ENCODE data around the gene CCDC13.
A peak's percentile ranks its signal among the peaks of the same experiment; 100 is the strongest.
"Not testable (repeated sequence)": the region's sequence is repeated elsewhere in the genome, so short reads cannot be mapped to it uniquely, and the experiment has no call there.

The CCDC13 gene

GRCh38 chr3:42772670-42773408, at the start of gene CCDC13:
CCDC13 (minus strand) TSS chr3:42773253; CDS start chr3:42758345, 14,908 bp downstream.
- DNase-seq = peak; percentile 76 to 86

- no peak for DNase-seq
These were observed 49.8 kb upstream of the CCDC13 start for GRCh38 chr3:42822828-42823227.

GRCh38 chr3:42820746-42821051, 47.6 kb upstream of the CCDC13 start:
- no peak for DNase-seq

GRCh38 chr3:42819351-42819965, 46.4 kb upstream of the CCDC13 start:
- DNase-seq = peak; percentile 52 to 67

GRCh38 chr3:42815826-42816225, 42.8 kb upstream of the CCDC13 start:
- DNase-seq = no peak

GRCh38 chr3:42814914-42815507, 42.0 kb upstream of the CCDC13 start:
- peak in 1 of 2 experiments; percentile 42 for DNase-seq

- DNase-seq = no peak
These were observed 41.2 kb upstream of the CCDC13 start for GRCh38 chr3:42814246-42814645.

GRCh38 chr3:42811118-42811883, 38.2 kb upstream of the CCDC13 start:
- DNase-seq = not testable (repeated sequence)

- not testable (repeated sequence) for DNase-seq
These were observed 37.7 kb upstream of the CCDC13 start for GRCh38 chr3:42810706-42811105.

- DNase-seq = no peak
These were observed 36.1 kb upstream of the CCDC13 start, which contains the start of gene ACKR2 for GRCh38 chr3:42809202-42809601. ACKR2 (plus strand) TSS chr3:42809445; CDS start chr3:42864503, 55,058 bp downstream.

GRCh38 chr3:42807929-42808328, 34.9 kb upstream of the CCDC13 start:
- no peak for DNase-seq

- no peak for DNase-seq
These were observed 32.2 kb upstream of the CCDC13 start for GRCh38 chr3:42805141-42805821.

GRCh38 chr3:42804831-42805132, 31.7 kb upstream of the CCDC13 start:
- DNase-seq = no peak

GRCh38 chr3:42804106-42804830, 31.2 kb upstream of the CCDC13 start, which contains the start of gene HIGD1A:
HIGD1A (minus strand) TSS chr3:42804490; CDS start chr3:42794253, 10,237 bp downstream.
- peak; percentile 75 to 81 for DNase-seq

- no peak for DNase-seq
These were observed 30.5 kb upstream of the CCDC13 start for GRCh38 chr3:42803414-42804105.

GRCh38 chr3:42802876-42803413, 29.9 kb upstream of the CCDC13 start:
- DNase-seq = no peak

- no peak for DNase-seq
These were observed 28.7 kb upstream of the CCDC13 start for GRCh38 chr3:42801784-42802183.

GRCh38 chr3:42801048-42801620, 28.1 kb upstream of the CCDC13 start:
- no peak for DNase-seq

- DNase-seq = no peak
These were observed 27.2 kb upstream of the CCDC13 start for GRCh38 chr3:42800251-42800650.

GRCh38 chr3:42799376-42799775, 26.3 kb upstream of the CCDC13 start:
- no peak for DNase-seq

Data from NCI-H1930 (cell line).